AG08396 (cell line): ENCODE results near the gene SCLY.
"Not testable (repeated sequence)": the region's sequence is repeated elsewhere in the genome, so short reads cannot be mapped to it uniquely, and the experiment has no call there.

Experiments used
- DNase-seq: peaks from one replicate; pipeline ENCODE4 v3.0.0; 2012; ENCODE audit warnings: low spot score, mixed read lengths

The SCLY gene, protein sequence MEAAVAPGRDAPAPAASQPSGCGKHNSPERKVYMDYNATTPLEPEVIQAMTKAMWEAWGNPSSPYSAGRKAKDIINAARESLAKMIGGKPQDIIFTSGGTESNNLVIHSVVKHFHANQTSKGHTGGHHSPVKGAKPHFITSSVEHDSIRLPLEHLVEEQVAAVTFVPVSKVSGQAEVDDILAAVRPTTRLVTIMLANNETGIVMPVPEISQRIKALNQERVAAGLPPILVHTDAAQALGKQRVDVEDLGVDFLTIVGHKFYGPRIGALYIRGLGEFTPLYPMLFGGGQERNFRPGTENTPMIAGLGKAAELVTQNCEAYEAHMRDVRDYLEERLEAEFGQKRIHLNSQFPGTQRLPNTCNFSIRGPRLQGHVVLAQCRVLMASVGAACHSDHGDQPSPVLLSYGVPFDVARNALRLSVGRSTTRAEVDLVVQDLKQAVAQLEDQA

GRCh38 chr2:238060542-238061314, at the start of gene SCLY:
SCLY (plus strand) TSS chr2:238061001; CDS start chr2:238061055, 54 bp downstream.
- peak; percentile 100 for DNase-seq

DNA sequence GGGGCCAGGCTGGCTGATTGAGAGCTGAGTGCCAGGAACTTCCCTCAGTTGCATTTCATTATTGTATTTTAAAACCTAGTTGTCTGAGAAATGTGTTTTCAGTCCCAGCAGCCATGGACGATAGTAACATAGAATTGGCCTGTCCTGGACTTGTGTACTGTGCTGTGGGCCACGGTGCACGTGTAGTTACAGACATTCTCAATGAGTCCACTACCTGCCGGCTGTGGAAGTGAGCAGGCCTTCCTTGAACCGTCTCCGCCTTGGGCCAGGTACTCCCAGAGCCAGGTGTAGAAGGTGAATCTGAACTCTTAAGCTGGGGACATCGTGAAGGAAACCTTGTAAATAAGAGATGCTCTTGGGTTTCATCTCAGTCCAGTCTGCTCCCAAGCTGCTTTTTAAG, 47.0 kb upstream of the SCLY start:
- no peak for DNase-seq

GRCh38 chr2:238015705-238016104, 45.1 kb upstream of the SCLY start:
- DNase-seq: no peak

- DNase-seq: no peak
These were observed 44.3 kb upstream of the SCLY start for GRCh38 chr2:238016526-238016925.

DNA sequence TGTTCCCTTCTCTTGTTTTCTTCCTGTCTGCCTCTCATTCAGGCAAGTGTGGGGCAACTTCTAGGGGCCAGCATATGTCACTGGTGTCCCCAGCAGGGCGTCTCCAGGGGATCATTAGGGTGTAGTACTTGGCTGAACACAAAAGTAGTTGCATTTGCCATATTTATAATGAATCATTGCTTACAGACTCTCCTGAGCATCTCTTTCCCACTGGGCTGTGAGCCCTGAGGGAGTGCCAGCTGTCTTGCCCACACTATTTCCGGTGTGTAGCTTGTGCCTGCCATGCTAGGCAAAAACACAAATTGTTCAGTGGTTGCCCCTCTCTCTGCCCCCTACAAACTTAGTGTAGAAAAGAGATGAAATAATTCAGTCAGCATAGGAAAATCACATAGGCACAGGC, 40.8 kb upstream of the SCLY start:
- DNase-seq: no peak

DNA sequence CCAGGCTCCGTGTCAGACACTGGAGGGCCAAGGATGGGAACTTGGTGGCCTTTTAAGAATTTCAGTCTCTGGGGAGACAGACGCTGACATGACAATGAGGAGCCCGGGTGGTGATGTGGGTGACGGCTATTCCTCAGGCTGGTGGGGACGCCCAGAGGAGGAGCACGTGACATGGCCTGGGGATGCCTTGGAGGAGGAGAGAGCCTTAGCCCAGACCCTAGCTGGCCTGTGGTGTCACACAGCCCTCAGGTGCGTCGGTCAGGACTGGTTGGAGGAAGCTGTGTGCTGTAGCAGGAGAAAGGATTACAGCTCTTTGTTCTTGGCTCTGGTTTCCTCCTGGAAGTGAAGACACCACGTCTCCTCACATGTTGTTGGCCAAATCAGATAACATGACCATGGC, 40.0 kb upstream of the SCLY start:
- DNase-seq: no peak

DNA sequence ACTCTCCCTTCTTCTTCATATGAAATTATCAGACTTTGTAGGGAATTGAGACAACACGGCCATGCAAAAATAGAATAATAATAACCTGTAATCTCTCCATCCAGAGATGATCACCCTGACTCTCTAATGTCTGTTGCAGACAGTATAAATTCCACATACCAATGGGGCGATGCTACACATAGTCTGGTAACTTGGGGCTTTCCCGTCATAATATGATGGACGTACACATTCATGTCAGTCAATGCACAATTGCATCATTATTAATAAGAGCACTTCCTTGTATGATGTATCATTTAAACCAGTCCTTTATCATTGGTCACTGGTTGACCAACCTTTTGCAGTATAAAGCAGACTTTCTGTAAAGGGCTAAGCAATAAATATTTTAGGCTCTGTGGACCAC, 39.5 kb upstream of the SCLY start:
- no peak for DNase-seq

GRCh38 chr2:238022594-238023157, 38.1 kb upstream of the SCLY start:
- DNase-seq: no peak

DNA sequence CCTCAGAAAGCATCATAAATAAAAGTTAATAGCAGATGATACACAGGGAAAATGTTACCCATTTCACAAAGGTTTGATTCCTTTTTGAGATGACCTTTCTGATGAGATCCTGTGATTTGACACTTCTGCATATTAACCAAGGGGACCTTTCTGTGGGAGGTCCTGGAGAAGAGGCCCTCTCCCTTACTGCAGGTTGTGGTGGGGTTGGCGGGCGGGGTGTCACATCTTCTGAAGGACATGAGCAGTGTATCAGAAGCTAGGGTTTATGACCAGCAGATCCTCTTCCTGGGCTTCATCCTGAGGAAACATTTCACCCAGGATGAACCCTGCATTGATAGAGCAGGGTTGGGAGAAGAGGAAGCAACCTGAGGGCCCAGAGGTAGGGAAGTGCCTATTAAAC, 37.2 kb upstream of the SCLY start:
- no peak for DNase-seq

DNA sequence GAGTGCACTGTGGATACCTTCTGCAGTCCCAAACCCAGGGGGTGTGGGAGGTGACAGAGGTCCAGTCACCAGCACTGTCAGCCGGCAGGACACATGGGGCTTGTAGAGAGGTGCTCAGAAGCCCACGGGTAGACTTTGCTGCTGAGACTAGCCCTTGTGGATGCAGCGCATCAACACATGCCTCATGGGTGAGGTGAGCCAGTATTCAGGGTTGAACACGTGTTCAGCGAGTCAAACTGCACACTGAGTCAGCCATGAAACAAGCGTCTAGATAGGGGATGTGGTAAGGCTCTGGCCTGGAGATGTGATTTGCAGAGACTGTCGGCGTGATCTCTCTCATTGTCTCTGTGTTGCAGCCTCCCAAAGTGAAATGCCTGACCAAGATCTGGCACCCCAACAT, 35.8 kb upstream of the SCLY start:
- DNase-seq: no peak

GRCh38 chr2:238025741-238026360, 35.0 kb upstream of the SCLY start:
- DNase-seq: no peak

GRCh38 chr2:238027058-238027457, 33.7 kb upstream of the SCLY start:
- peak; percentile 28 for DNase-seq

DNA sequence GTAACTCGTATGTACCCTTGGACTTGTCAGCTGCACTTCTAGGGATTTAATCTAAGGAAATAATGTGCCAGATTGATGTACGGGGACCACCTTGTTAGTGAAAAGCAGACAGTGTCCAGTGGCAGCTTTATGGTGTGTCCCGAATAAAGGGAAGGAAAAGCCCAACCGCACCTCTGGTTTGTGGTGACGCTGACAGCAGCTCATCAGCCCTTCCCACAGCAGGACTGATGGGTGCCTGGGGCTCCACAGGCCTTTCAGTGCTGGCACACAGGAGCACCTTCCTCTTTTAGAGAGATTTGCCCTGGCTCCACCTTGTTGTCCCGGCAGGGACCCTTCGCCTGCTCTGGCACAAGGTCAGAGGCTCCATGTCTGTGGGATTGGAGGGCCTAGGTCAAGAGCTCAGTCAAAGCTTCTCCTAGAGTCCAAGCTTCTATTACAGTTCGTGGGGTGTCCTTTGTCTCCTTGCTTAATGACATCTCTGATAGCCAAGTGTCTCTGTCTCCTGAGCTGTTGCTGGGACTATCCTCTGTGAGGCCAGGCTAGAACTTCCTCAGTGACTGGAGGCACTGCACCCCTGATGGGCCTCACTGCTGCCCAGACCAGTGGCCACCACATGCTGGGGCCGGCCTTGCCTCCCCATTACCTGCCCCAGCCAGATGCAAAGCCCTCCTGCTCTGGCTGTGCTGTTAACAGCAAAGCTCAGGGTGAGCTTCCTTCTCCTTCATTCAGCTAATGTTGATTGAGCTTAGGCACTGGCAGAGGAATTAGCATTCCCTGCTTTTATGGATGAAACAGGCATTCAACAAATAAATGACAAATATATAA, 33.0 kb upstream of the SCLY start:
- DNase-seq: no peak

- DNase-seq: no peak
These were observed 30.9 kb upstream of the SCLY start for GRCh38 chr2:238029853-238030252.

- DNase-seq: no peak
These were observed 30.2 kb upstream of the SCLY start for GRCh38 chr2:238030422-238031155.

- no peak for DNase-seq
These were observed 29.1 kb upstream of the SCLY start for GRCh38 chr2:238031751-238032150.

GRCh38 chr2:238032755-238033337, 28.0 kb upstream of the SCLY start:
- no peak for DNase-seq

- not testable (repeated sequence) for DNase-seq
These were observed 26.8 kb upstream of the SCLY start for GRCh38 chr2:238033991-238034390.

GRCh38 chr2:238038203-238038602, 22.6 kb upstream of the SCLY start:
- DNase-seq: no peak

DNA sequence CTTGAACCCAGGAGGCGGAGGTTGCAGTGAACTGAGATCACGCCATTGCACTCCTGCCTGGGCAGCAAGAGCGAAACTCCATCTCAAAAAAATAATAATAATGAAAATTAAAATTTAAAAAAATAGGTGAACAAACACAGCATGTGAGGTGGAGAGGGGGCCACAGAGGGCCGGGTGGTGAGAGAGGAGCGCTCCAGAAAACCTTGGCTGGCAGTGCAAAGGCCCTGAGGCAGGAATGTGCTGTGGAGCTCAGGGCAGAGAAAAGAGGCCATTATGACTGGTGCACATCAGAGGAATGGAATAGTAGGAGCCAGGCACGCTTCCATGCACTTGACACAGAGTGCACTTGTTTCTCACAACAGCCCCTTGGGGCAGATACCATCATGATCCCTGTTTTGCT, 21.6 kb upstream of the SCLY start:
- DNase-seq: no peak

GRCh38 chr2:238039985-238040384, 20.8 kb upstream of the SCLY start:
- no peak for DNase-seq
